Muscle layer of colon (tissue), 2 donors: ENCODE measurements around the gene WASHC3.

ENCODE experiments used
- H3K27ac ChIP-seq: one replicate; pipeline ENCODE4 v1.7.0; 2013; ENCODE audit warnings: low read depth, mild to moderate bottlenecking, low read length, moderate library complexity
- H3K27me3 ChIP-seq, 2 donors: one replicate each; pipeline ENCODE4 v1.7.0; 2013; ENCODE audit warnings: low read length in 2 of 2, mild to moderate bottlenecking in 2 of 2; ENCODE audit not compliant: insufficient read depth in 2 of 2, control insufficient read depth in 1 of 2
- H3K36me3 ChIP-seq: one replicate; pipeline ENCODE4 v1.7.0; 2013; ENCODE audit warnings: mild to moderate bottlenecking, low read length; ENCODE audit not compliant: insufficient read depth
- H3K4me1 ChIP-seq: one replicate; pipeline ENCODE4 v1.7.0; 2013; ENCODE audit warnings: mild to moderate bottlenecking, low read length; ENCODE audit not compliant: insufficient read depth
- H3K4me3 ChIP-seq, 2 donors: one replicate each; pipeline ENCODE4 v1.7.0; 2013; ENCODE audit warnings: low read length in 2 of 2, low read depth in 1 of 2, mild to moderate bottlenecking in 1 of 2, moderate library complexity in 1 of 2
- H3K9ac ChIP-seq: one replicate; pipeline ENCODE4 v1.7.0; 2013; ENCODE audit warnings: low read length
- H3K9me3 ChIP-seq: one replicate; pipeline ENCODE4 v1.7.0; 2013; ENCODE audit warnings: mild to moderate bottlenecking, low read length
- donor health status: abdominal sarcoma.
- donor health status: Adenocarcinoma of cecum.

WASHC3 gene

DNA sequence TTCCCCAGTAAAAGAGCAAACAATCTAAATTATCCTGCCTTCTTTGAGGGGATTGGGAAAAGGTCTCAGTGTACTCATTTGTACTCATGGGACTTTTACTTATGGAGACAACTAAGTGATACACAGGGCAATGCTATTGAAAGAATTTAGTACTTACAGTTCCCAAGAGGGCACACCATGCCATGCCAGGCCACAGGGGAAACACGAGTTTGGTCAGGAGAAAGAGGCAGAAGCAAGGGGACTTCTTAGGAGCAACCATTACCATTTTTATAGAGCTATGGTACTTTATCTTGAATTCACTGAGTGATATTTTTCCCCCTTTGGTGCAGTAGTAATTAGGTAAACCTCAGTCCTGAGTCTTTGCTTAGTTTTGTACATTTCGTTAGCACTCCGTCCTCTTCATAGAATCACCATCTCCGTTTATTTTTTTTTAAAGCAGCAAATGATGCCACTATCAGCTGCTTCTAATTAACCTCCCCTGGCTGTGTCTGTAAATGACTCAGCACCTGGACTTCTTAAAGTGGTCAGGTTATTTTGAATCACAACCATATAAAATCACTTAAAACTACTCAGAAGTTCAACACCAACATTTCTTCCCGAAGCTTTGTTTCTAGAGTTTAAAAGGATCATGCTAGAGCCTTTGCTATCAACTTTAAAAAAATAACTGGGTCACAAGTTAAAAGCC lies 5.9 kb upstream of the WASHC3 start:
- no peak overlapping the region for H3K27ac ChIP-seq
- H3K9me3 ChIP-seq = no peaks in the 10 kb centered on the region
- H3K27me3 ChIP-seq = no peaks in the 10 kb centered on the region
- no peaks in the 10 kb centered on the region for H3K36me3 ChIP-seq
- H3K4me3 ChIP-seq = no peak overlapping the region
- no peak overlapping the region for H3K9ac ChIP-seq
- no peaks in the 10 kb centered on the region for H3K4me1 ChIP-seq

DNA sequence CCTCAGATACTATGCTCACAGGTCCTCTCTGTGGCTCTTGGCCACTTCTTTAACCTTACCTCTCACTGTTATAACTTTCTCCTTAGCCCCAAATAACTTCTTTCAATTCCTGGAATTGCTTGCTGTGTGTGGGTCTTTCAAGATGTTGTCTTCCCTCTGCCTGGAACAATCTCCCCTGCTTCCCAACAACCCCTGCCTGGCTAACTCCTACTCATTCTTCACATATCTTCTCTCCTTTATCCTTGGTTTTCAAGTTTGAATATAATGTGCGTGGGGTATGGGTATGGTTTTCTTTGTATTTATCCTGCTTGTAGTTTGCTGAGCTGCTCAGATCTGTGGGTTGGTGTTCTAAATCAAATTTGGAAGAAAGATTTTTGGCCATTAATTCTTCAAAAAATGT lies 2.7 kb upstream of the WASHC3 start:
- Histone ChIP-seq H3K4me1 (no peaks in the 10 kb centered on the region), H3K27ac (no peak overlapping the region), H3K9me3 (no peaks in the 10 kb centered on the region), H3K9ac (no peak overlapping the region), H3K4me3 (no peak overlapping the region), H3K27me3 (no peaks in the 10 kb centered on the region), H3K36me3 (no peaks in the 10 kb centered on the region)

DNA sequence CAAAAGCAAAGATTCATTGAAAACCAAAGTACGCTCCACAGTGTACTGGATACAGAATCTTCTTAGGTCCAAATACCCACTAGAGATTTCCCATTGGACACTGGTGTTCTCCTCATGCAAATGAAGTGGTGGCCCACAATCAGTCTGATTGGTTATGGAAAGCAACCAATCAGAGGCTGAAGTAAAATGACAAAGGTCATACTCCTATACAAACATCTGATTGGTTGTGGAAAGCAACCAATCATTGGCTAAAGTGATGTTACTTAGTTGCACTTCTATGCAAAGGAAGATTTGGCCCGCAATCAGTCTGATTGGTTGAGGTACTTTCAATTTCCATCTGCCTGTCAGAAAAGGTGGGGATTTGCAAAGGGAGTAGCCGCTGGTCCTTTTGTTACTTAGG lies 1.3 kb upstream of the WASHC3 start:
- Histone ChIP-seq H3K4me3 (no peak overlapping the region), H3K27me3 (no peaks in the 10 kb centered on the region), H3K4me1 (no peaks in the 10 kb centered on the region), H3K27ac (no peak overlapping the region), H3K9ac (no peak overlapping the region), H3K36me3 (no peaks in the 10 kb centered on the region), H3K9me3 (no peaks in the 10 kb centered on the region)

DNA sequence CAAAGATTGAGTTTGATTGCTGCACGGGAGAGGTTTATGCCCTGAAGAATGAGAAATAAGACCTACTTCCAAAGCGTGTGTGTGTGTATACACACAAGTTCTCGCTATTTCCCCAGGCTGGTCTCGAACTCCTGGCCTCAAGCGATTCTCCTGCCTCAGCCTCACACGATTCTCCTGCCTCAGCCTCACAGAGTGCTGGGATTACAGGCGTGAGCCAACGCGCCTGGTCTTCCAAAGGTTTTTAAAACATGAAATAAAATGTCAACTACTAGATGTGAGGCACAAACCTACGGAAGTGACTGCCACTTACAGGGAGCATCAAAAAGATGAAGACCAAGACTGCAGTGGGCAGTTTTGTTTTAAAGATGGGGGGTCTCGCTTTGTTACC lies 622 bp upstream of the WASHC3 start:
- no peaks in the 10 kb centered on the region for H3K9me3 ChIP-seq
- no peak overlapping the region for H3K27ac ChIP-seq
- H3K4me3 ChIP-seq = peak overlapping the region; percentile 75 to 83
- no peak overlapping the region for H3K9ac ChIP-seq
- H3K27me3 ChIP-seq = no peaks in the 10 kb centered on the region
- no peaks in the 10 kb centered on the region for H3K36me3 ChIP-seq
- H3K4me1 ChIP-seq = no peaks in the 10 kb centered on the region

DNA sequence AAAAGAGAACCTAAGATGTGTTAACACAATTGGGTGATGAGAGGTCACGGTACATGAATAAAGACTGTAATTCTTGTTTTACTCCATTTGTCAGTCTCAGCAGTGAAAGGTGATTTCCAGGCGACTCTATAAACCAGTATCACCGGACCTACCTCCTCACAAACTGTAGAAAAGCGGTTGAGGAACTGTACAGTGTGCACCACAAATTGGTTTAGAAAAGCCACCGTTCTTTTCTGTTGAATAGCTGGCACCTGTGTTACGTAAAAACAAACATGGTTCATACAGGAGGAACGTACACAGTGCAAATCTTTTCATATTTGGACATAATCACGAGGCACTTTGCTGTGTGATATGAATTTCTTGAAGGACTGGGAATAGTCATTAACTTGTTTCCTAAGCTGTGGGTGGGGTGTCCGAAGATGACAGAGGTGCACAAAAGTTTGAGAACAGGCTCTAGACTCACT lies 663 bp downstream of the WASHC3 start:
- H3K27me3 ChIP-seq = no peaks in the 10 kb centered on the region
- H3K4me3 ChIP-seq = peak overlapping the region; percentile 75 to 83
- H3K27ac ChIP-seq = peak overlapping the region; percentile 93
- no peaks in the 10 kb centered on the region for H3K9me3 ChIP-seq
- H3K36me3 ChIP-seq = peaks cover 5% of the 10 kb centered on the region
- no peaks in the 10 kb centered on the region for H3K4me1 ChIP-seq
- H3K9ac ChIP-seq = peak overlapping the region; percentile 67

DNA sequence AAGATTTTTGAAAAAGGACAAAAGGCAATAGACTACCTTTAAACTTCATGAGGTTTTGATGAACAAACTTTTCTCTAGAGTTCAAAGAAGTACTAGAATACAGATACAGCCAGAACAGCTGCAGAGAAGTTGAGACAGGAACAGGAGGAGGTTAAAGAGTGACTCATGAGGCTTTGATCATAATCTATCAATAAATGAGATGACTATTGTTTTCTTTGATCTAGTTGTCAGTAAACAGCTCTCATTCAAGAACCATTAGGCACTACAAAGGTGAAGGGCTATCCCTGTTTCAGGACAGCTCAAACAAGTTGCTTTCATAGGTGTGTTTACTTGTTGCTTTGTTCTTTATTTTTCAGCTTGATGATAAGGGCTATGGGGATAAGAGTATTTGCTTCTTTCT lies 2.4 kb downstream of the WASHC3 start:
- no peaks in the 10 kb centered on the region for H3K4me1 ChIP-seq

DNA sequence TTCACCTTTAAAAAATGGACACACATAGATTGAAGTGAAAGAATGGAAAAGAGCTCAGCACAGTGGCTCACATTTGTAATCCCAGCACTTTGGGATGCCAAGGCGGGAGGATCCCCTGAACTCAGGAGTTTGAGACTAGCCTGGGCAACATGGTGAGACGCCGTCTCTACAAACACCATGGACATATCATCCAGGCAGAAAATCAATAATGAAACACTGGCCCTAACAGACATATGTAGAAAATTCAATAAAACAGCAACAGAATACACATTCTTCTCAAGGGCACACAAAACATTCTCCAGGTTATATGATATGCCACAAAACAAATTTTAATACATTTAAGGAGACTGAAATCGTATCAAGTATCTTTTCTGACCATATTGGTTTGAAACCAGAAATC lies 7.4 kb downstream of the WASHC3 start:
- no peaks in the 10 kb centered on the region for H3K9me3 ChIP-seq
- no peaks in the 10 kb centered on the region for H3K27me3 ChIP-seq
- no peak overlapping the region for H3K9ac ChIP-seq
- no peaks in the 10 kb centered on the region for H3K4me1 ChIP-seq
- H3K36me3 ChIP-seq = peaks cover 44% of the 10 kb centered on the region
- H3K27ac ChIP-seq = no peak overlapping the region
- no peak overlapping the region for H3K4me3 ChIP-seq

More for the DNA sequence above, 2.4 kb downstream of the WASHC3 start:
- no peaks in the 10 kb centered on the region for H3K27me3 ChIP-seq
- H3K36me3 ChIP-seq = peaks cover 10% of the 10 kb centered on the region
- H3K9me3 ChIP-seq = no peaks in the 10 kb centered on the region
- no peak overlapping the region for H3K4me3 ChIP-seq
- no peak overlapping the region for H3K27ac ChIP-seq
- H3K9ac ChIP-seq = no peak overlapping the region

DNA sequence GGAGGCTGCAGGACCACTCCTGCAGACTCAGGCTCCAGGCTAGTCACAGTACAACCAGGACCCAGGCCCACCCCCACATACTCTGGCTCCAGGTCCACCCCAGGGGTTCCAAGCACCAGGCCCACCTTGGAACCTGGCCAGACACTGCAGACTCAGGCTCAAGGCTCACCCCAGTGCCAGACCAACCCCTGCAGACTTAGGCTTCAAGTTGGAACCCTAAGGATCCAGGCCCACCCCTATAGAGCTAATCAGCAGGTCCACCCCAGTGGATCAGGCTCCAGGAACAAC lies 8.8 kb downstream of the WASHC3 start:
- H3K4me1 ChIP-seq = no peaks in the 10 kb centered on the region
- no peaks in the 10 kb centered on the region for H3K27me3 ChIP-seq
- no peak overlapping the region for H3K4me3 ChIP-seq
- peaks cover 51% of the 10 kb centered on the region for H3K36me3 ChIP-seq
- no peak overlapping the region for H3K27ac ChIP-seq
- no peak overlapping the region for H3K9ac ChIP-seq
- no peaks in the 10 kb centered on the region for H3K9me3 ChIP-seq

DNA sequence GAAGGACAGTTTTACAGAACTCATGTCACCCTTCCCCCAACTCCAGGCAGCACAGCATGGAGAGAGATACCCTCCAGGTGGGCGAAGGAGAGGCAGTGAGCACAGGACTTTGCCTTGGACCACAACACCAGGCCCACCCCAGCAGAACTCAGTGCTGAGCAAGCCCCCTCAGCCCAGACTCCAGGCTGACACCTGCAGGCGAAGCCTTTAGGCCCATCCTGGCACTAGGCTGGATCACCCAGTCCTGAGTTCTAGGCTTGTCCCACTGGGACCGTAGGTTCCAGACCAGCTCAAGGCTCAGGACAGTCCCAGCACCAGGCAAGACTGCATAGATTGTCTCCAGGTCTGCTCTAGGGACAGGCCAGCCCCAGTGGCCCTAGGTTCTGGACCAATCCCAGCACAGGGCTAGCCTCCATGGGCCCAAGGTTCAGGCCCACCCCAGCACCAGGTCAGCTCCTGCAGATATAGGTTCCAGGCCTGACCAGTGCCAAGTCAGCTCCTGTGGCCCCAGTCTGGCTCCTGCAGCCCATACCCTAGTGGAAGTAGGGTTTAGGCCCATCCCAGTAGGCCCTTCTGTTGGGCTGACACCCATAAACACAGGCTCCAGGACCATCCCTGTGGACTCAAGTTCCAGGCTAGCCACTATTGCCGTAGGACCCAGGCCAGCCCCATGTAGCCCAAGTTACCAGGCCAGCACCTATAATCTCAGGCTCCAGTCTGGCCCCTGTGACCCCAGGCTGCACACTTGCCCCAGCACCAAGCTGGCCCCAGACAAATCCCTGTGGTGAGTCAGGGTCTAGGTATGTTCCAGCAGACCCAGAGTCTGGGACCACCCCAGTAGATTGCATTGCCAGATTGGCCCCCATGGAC lies 9.4 kb downstream of the WASHC3 start:
- Histone ChIP-seq H3K36me3 (peaks cover 51% of the 10 kb centered on the region), H3K9ac (no peak overlapping the region), H3K4me1 (no peaks in the 10 kb centered on the region), H3K27me3 (no peaks in the 10 kb centered on the region), H3K9me3 (no peaks in the 10 kb centered on the region), H3K4me3 (no peak overlapping the region), H3K27ac (no peak overlapping the region)

DNA sequence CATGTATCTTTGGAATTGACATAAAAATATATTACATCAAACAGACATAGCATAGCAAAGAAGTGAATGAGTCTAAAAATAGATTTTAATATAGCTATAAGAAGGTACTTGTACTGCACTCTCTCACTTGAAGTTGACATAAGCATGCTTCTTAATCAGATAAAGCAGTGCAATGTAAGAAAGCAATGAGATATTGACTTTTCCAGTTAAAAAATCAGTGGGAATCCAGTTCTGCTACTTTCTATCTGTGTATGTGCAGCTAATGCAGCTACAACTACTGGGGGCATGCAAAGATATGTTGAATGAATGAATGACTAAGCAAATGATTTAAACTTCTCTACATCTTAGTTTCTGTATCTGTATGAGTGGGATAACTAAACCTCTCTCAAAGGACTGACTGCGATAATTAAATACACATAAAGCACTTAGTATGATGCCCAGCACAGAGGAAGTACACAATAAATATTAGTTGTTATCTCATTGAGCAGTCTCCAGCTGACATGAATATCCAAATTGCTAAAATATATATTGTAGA lies 10.3 kb downstream of the WASHC3 start:
- Histone ChIP-seq H3K4me1 (no peaks in the 10 kb centered on the region), H3K4me3 (no peak overlapping the region), H3K9me3 (no peaks in the 10 kb centered on the region), H3K27me3 (no peaks in the 10 kb centered on the region), H3K27ac (no peak overlapping the region), H3K9ac (no peak overlapping the region), H3K36me3 (peaks cover 50% of the 10 kb centered on the region)

DNA sequence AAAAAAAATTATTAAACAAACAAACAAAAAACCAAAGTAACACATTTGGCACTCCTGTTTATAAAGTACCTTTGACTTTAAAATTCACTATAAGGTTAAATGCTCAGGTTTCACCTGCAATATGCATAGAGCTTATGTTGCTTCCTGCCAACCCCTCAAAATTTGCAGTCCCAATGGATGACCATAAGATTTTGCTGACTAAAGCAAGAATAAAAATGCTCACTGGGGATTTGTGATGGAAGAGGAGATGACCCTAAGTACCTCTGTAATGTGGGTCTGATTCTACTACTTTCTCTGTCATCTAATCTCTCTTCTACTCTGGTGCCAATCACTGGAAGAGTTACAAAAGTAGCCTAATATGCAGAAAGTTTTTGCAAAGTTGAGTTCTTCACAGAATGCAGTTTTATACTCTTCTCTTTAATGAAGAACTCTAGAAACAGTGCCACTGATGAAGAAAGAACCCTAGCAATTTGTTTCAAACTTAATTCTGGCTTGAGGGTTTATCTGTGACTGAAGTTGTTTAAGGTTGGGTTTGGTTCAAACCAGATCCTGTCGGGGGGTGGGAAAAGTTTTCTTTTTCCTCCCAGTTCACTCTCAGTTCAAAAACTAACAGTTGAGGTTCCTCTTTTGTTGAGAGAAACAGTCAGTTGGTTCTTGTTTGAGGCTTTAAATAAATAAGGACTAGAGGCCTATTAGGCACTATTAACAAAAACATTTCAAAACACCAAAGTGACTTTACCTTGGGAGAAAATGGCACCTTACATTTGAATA lies 10.9 kb downstream of the WASHC3 start:
- Histone ChIP-seq H3K27me3 (no peaks in the 10 kb centered on the region), H3K9me3 (no peaks in the 10 kb centered on the region), H3K36me3 (peaks cover 50% of the 10 kb centered on the region), H3K4me3 (no peak overlapping the region), H3K4me1 (no peaks in the 10 kb centered on the region), H3K9ac (no peak overlapping the region), H3K27ac (no peak overlapping the region)
